Tibial artery (tissue), 4 donors: ENCODE results near the gene TIPARP.

Experiments used
- DNase-seq, 2 donors: peaks; one replicate each; pipeline ENCODE4 v3.0.0-alpha.2; 2019
- H3K27ac ChIP-seq, 2 donors: fragments of 200-600 bp; sonication (generic) in 1 of 2; 1 replicate in 1 of 2; 2 replicates in 1 of 2; pipeline ENCODE4 v1.5.1; 2018 to 2019; ENCODE audit warnings: mild to moderate bottlenecking in 1 of 2
- H3K27me3 ChIP-seq, 2 donors: fragments of 200-600 bp; sonication (generic) in 1 of 2; one replicate each; pipeline versions ENCODE4 v1.5.1 to v1.6.0; 2016 to 2019
- H3K36me3 ChIP-seq, 3 donors: fragments of 200-600 bp; sonication (generic) in 2 of 3; one replicate each; pipeline ENCODE4 v1.5.1; 2016 to 2019; ENCODE audit warnings: mild to moderate bottlenecking in 2 of 3
- H3K4me1 ChIP-seq, 4 donors: fragments of 200-600 bp; sonication (generic) in 2 of 4; 1 replicate in 3 of 4; 2 replicates in 1 of 4; pipeline ENCODE4 v1.5.1; 2016 to 2019
- H3K4me3 ChIP-seq, 2 donors: fragments of 200-600 bp; sonication (generic) in 1 of 2; 1 replicate in 1 of 2; 2 replicates in 1 of 2; pipeline ENCODE4 v1.5.1; 2018 to 2019; ENCODE audit warnings: mild to moderate bottlenecking in 2 of 2
- H3K9me3 ChIP-seq, 3 donors: fragments of 200-600 bp; sonication (generic) in 1 of 3; one replicate each; pipeline ENCODE4 v1.5.1; 2016 to 2019
- CTCF ChIP-seq, 2 experiments: fragments of 200-600 bp in 1 of 2; fragments of 450-650 bp in 1 of 2; IDR thresholded peaks; one replicate each; pipeline ENCODE4 v1.5.1; 2017 to 2019; ENCODE audit warnings: antibody characterized with exemption in 2 of 2, mild to moderate bottlenecking in 1 of 2, moderate library complexity in 1 of 2
- intact Hi-C: fragments of 100-400 bp; cut with DNase I; formaldehyde crosslinking; loops from one replicate; pipeline ENCODE4 v1.15.0; 2023; ENCODE audit warnings: low total_unique reads

TIPARP gene

GRCh38 chr3:156654834-156655233, 19.6 kb upstream of the TIPARP start:
- intact Hi-C loops: no loop called here
- TF ChIP-seq CTCF (IDR thresholded peaks at IDR 0.05): no peak

GRCh38 chr3:156655819-156656550, 18.4 kb upstream of the TIPARP start:
- no peaks in the 10 kb centered on the region for H3K4me1 ChIP-seq
- no peak for DNase-seq
- no peaks in the 10 kb centered on the region for H3K36me3 ChIP-seq
- no peaks in the 10 kb centered on the region for H3K27me3 ChIP-seq
- no peak for TF ChIP-seq CTCF (IDR thresholded peaks at IDR 0.05)
- no peaks in the 10 kb centered on the region for H3K9me3 ChIP-seq
- H3K27ac ChIP-seq: no peak overlapping the region
- intact Hi-C loops: no loop called here
- no peak overlapping the region for H3K4me3 ChIP-seq

More at GRCh38 chr3:156654834-156655233, 19.6 kb upstream of the TIPARP start:
- H3K4me1 ChIP-seq: no peaks in the 10 kb centered on the region
- H3K27me3 ChIP-seq: no peaks in the 10 kb centered on the region
- no peaks in the 10 kb centered on the region for H3K9me3 ChIP-seq
- H3K27ac ChIP-seq: no peak overlapping the region
- no peaks in the 10 kb centered on the region for H3K36me3 ChIP-seq
- H3K4me3 ChIP-seq: no peak overlapping the region
- no peak for DNase-seq

- H3K27ac ChIP-seq: no peak overlapping the region
- H3K27me3 ChIP-seq: no peaks in the 10 kb centered on the region
- H3K9me3 ChIP-seq: no peaks in the 10 kb centered on the region
- no peak for TF ChIP-seq CTCF (IDR thresholded peaks at IDR 0.05)
- no peak overlapping the region for H3K4me3 ChIP-seq
- intact Hi-C loops: no loop called here
- no peaks in the 10 kb centered on the region for H3K4me1 ChIP-seq
- no peak for DNase-seq
- no peaks in the 10 kb centered on the region for H3K36me3 ChIP-seq
Measured at GRCh38 chr3:156657440-156657839, 16.9 kb upstream of the TIPARP start.

DNA sequence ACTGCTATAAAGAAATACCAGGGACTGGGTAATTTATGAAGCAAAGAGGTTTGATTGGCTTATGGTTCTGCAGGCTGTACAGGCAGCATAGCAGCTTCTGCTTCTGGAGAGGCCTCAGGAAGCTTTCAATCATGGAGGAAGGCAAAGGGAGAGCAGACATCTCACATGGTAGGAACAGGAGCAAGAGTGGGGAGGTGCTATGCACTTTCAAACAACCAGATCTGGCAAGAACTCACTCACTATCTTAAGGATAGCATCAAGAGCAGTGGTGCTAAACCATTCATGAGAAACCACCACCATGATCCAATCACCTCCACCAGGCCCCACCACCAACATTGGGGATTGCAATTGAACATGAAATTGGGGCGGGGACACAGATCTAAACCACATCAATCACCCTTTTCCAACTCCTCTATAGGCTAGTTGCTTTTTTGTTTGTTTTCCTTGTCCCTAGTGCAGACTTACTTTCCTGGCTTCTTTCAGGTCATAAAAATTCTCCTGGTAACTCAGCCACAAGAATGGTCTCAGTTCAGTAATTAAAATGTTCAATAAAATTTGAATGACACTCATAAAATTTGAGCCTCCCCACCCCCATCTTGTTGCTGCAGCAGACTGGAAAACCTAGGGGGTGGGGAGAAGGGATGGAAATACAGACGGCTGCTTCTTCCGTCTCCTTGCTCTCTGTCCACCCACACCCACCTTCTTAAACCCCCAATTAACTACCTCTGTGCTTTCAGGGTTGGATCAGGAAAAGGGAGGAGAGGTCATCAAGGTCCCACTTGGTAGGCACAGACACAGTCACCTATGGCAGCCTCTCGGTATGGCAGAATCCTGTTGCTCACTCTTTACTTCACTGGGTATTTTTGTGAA, 16.3 kb upstream of the TIPARP start:
- intact Hi-C loops: no loop called here
- Histone ChIP-seq H3K36me3 (no peaks in the 10 kb centered on the region), H3K4me3 (no peak overlapping the region), H3K27ac (no peak overlapping the region), H3K9me3 (no peaks in the 10 kb centered on the region), H3K27me3 (no peaks in the 10 kb centered on the region), H3K4me1 (no peaks in the 10 kb centered on the region)
- no peak for TF ChIP-seq CTCF (IDR thresholded peaks at IDR 0.05)
- no peak for DNase-seq

DNA sequence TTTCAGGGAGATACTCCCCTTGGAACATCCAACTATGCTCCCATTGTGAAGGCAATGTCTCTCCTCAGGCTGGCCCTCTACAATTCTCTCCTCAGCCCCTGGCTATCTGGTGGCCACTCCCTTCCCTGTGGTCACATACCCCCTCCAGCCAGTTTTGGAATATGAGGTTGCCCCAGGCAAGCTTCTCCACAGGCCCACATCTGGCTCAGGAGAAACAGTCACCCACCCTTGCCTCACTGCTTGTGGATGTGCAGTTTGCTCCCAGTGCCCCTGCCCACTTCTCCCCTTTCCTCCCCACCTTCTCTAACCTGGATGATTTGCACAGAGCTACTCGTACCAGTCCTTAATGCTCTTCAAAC, 15.7 kb upstream of the TIPARP start:
- Histone ChIP-seq H3K36me3 (no peaks in the 10 kb centered on the region), H3K4me1 (no peaks in the 10 kb centered on the region), H3K9me3 (no peaks in the 10 kb centered on the region), H3K27me3 (no peaks in the 10 kb centered on the region), H3K27ac (no peak overlapping the region), H3K4me3 (no peak overlapping the region)
- intact Hi-C loops: no loop called here
- TF ChIP-seq CTCF (IDR thresholded peaks at IDR 0.05): no peak
- no peak for DNase-seq
